ENCODE measurements around the gene TUBAL3.

DNA sequence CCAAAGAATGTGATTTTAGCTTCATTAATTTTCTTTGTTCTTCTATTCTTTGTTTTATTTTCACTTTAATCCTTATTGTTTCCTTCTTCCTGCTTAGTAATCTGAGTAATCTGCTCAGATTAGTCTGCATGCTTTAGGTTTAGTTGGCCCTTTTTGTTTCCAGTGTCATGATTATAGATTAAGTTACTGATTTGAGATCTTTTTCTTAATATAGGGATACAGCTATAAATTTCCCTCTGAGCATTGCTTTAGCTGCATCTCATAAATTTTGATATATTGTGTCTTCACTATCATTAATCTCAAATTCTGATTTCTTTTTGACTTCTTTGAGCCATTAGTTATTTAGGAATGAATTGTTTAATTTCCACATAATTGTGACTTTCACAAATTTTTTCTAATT lies 14.0 kb upstream of the TUBAL3 start:
- TF ChIP-seq YY1 (IDR thresholded peaks at IDR 0.05) (no peak), SP1 (IDR thresholded peaks at IDR 0.05) (no peak), RAD21 (IDR thresholded peaks at IDR 0.05) (no peak), FOXA1 (IDR thresholded peaks at IDR 0.05) (no peak), EGR1 (IDR thresholded peaks at IDR 0.05; ENCODE audit: low read depth in 2 of 2) (no peak), NR2F2 (IDR thresholded peaks at IDR 0.05) (no peak), GABPA (IDR thresholded peaks at IDR 0.05 in 1 of 2, conservative IDR thresholded peaks at IDR 0.05 in 1 of 2) (no peak), RXRA (IDR thresholded peaks at IDR 0.05) (no peak), JUND (IDR thresholded peaks at IDR 0.05) (no peak), HNF4A (conservative IDR thresholded peaks at IDR 0.05) (no peak)
- TF ChIP-seq, protein P1, sequence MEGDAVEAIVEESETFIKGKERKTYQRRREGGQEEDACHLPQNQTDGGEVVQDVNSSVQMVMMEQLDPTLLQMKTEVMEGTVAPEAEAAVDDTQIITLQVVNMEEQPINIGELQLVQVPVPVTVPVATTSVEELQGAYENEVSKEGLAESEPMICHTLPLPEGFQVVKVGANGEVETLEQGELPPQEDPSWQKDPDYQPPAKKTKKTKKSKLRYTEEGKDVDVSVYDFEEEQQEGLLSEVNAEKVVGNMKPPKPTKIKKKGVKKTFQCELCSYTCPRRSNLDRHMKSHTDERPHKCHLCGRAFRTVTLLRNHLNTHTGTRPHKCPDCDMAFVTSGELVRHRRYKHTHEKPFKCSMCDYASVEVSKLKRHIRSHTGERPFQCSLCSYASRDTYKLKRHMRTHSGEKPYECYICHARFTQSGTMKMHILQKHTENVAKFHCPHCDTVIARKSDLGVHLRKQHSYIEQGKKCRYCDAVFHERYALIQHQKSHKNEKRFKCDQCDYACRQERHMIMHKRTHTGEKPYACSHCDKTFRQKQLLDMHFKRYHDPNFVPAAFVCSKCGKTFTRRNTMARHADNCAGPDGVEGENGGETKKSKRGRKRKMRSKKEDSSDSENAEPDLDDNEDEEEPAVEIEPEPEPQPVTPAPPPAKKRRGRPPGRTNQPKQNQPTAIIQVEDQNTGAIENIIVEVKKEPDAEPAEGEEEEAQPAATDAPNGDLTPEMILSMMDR (IDR thresholded peaks at IDR 0.05; ENCODE audit: low read depth, low read length, missing input control), result no peak
- TF ChIP-seq, protein P2, sequence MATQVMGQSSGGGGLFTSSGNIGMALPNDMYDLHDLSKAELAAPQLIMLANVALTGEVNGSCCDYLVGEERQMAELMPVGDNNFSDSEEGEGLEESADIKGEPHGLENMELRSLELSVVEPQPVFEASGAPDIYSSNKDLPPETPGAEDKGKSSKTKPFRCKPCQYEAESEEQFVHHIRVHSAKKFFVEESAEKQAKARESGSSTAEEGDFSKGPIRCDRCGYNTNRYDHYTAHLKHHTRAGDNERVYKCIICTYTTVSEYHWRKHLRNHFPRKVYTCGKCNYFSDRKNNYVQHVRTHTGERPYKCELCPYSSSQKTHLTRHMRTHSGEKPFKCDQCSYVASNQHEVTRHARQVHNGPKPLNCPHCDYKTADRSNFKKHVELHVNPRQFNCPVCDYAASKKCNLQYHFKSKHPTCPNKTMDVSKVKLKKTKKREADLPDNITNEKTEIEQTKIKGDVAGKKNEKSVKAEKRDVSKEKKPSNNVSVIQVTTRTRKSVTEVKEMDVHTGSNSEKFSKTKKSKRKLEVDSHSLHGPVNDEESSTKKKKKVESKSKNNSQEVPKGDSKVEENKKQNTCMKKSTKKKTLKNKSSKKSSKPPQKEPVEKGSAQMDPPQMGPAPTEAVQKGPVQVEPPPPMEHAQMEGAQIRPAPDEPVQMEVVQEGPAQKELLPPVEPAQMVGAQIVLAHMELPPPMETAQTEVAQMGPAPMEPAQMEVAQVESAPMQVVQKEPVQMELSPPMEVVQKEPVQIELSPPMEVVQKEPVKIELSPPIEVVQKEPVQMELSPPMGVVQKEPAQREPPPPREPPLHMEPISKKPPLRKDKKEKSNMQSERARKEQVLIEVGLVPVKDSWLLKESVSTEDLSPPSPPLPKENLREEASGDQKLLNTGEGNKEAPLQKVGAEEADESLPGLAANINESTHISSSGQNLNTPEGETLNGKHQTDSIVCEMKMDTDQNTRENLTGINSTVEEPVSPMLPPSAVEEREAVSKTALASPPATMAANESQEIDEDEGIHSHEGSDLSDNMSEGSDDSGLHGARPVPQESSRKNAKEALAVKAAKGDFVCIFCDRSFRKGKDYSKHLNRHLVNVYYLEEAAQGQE (IDR thresholded peaks at IDR 0.05), result no peak
- TF ChIP-seq, protein P3, sequence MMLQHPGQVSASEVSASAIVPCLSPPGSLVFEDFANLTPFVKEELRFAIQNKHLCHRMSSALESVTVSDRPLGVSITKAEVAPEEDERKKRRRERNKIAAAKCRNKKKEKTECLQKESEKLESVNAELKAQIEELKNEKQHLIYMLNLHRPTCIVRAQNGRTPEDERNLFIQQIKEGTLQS (IDR thresholded peaks at IDR 0.05), result no peak
- TF ChIP-seq, protein P4, sequence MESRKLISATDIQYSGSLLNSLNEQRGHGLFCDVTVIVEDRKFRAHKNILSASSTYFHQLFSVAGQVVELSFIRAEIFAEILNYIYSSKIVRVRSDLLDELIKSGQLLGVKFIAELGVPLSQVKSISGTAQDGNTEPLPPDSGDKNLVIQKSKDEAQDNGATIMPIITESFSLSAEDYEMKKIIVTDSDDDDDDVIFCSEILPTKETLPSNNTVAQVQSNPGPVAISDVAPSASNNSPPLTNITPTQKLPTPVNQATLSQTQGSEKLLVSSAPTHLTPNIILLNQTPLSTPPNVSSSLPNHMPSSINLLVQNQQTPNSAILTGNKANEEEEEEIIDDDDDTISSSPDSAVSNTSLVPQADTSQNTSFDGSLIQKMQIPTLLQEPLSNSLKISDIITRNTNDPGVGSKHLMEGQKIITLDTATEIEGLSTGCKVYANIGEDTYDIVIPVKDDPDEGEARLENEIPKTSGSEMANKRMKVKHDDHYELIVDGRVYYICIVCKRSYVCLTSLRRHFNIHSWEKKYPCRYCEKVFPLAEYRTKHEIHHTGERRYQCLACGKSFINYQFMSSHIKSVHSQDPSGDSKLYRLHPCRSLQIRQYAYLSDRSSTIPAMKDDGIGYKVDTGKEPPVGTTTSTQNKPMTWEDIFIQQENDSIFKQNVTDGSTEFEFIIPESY (IDR thresholded peaks at IDR 0.05), result no peak
